Mesenchymal stem cell (in vitro differentiated cells and primary cell): ENCODE measurements around the gene ZFHX3.
A peak's percentile ranks its signal among the peaks of the same experiment; 100 is the strongest.

ENCODE experiments used
- DNase-seq: peaks from one replicate; pipeline ENCODE4 v3.0.0-alpha.2; 2013
- H2AFZ ChIP-seq: one replicate; pipeline ENCODE4 v1.6.1; 2013; ENCODE audit warnings: low read depth, mild to moderate bottlenecking, control low read depth, inconsistent platforms, low read length, moderate library complexity
- H2AK5ac ChIP-seq: 2 replicates; pipeline ENCODE4 v1.6.1; 2013; ENCODE audit warnings: low read length, moderate library complexity, mild to moderate bottlenecking, inconsistent platforms; ENCODE audit not compliant: severe bottlenecking
- H2BK120ac ChIP-seq: one replicate; pipeline ENCODE4 v1.6.1; 2013; ENCODE audit warnings: low read depth, mild to moderate bottlenecking, inconsistent platforms, low read length, moderate library complexity
- H2BK12ac ChIP-seq, 2 experiments: one replicate each; pipeline ENCODE4 v1.6.1; 2013; ENCODE audit warnings: inconsistent platforms in 2 of 2, low read length in 2 of 2, mild to moderate bottlenecking in 2 of 2, moderate library complexity in 2 of 2, control low read depth in 1 of 2
- H2BK15ac ChIP-seq: one replicate; pipeline ENCODE4 v1.6.1; 2013; ENCODE audit warnings: mild to moderate bottlenecking, low read depth, inconsistent platforms; ENCODE audit not compliant: poor library complexity, severe bottlenecking
- H2BK5ac ChIP-seq: 2 replicates; pipeline ENCODE4 v1.6.1; 2013; ENCODE audit warnings: low read depth, mild to moderate bottlenecking, low read length, control low read depth, inconsistent platforms; ENCODE audit not compliant: poor library complexity, severe bottlenecking
- H3K14ac ChIP-seq, 2 experiments: one replicate each; pipeline ENCODE4 v1.6.1; 2013; ENCODE audit warnings: inconsistent platforms in 2 of 2, low read length in 2 of 2, control low read depth in 1 of 2, mild to moderate bottlenecking in 1 of 2, moderate library complexity in 1 of 2
- H3K18ac ChIP-seq, 2 experiments: one replicate each; pipeline ENCODE4 v1.6.1; 2013; ENCODE audit warnings: inconsistent platforms in 2 of 2, low read length in 2 of 2, control low read depth in 1 of 2, low read depth in 1 of 2, mild to moderate bottlenecking in 1 of 2
- H3K23ac ChIP-seq, 2 experiments: one replicate each; pipeline ENCODE4 v1.6.1; 2013; ENCODE audit warnings: inconsistent platforms in 2 of 2, low read length in 2 of 2, mild to moderate bottlenecking in 2 of 2, moderate library complexity in 2 of 2, control low read depth in 1 of 2
- H3K27ac ChIP-seq: 2 replicates; pipeline ENCODE4 v1.5.1; 2013; ENCODE audit warnings: mild to moderate bottlenecking, moderate library complexity, low read length, control low read depth, inconsistent platforms; ENCODE audit not compliant: poor library complexity, severe bottlenecking
- H3K27me3 ChIP-seq, 2 experiments: 2 replicates each; pipeline versions ENCODE4 v1.6.1 to v1.7.0; 2013; ENCODE audit warnings: low read length in 2 of 2, mild to moderate bottlenecking in 2 of 2, moderate library complexity in 2 of 2, control low read depth in 1 of 2, inconsistent platforms in 1 of 2; ENCODE audit not compliant: control insufficient read depth in 1 of 2, insufficient read depth in 1 of 2
- H3K36me3 ChIP-seq, 2 experiments: 2 replicates each; pipeline versions ENCODE4 v1.6.1 to v1.7.0; 2013; ENCODE audit warnings: low read length in 2 of 2, control low read depth in 1 of 2, inconsistent platforms in 1 of 2, low read depth in 1 of 2, mild to moderate bottlenecking in 1 of 2; ENCODE audit not compliant: insufficient read depth in 2 of 2, control insufficient read depth in 1 of 2
- H3K4ac ChIP-seq, 2 experiments: one replicate each; pipeline ENCODE4 v1.6.1; 2013; ENCODE audit warnings: inconsistent platforms in 2 of 2, low read length in 2 of 2, mild to moderate bottlenecking in 2 of 2, moderate library complexity in 2 of 2, control low read depth in 1 of 2, low read depth in 1 of 2
- H3K4me1 ChIP-seq: 2 replicates; pipeline ENCODE4 v1.6.1; 2013; ENCODE audit warnings: low read depth, low read length, control low read depth; ENCODE audit not compliant: control insufficient read depth, insufficient read depth
- H3K4me2 ChIP-seq: 2 replicates; pipeline ENCODE4 v1.6.1; 2013; ENCODE audit warnings: low read length, mild to moderate bottlenecking, inconsistent platforms; ENCODE audit not compliant: poor library complexity, severe bottlenecking
- H3K4me3 ChIP-seq, 2 experiments: 2 replicates each; pipeline versions ENCODE4 v1.5.1 to v1.7.0; 2013; ENCODE audit warnings: low read length in 2 of 2, mild to moderate bottlenecking in 2 of 2, control low read depth in 1 of 2, low read depth in 1 of 2; ENCODE audit not compliant: insufficient read depth in 1 of 2
- H3K79me1 ChIP-seq: replicated peaks from 2 replicates; pipeline ENCODE4 v1.6.1; 2013; ENCODE audit warnings: mild to moderate bottlenecking, control low read depth, low read length, inconsistent platforms; ENCODE audit not compliant: poor library complexity, severe bottlenecking
- H3K9ac ChIP-seq: 2 replicates; pipeline ENCODE4 v1.7.0; 2013; ENCODE audit warnings: mild to moderate bottlenecking, low read length, moderate library complexity
- H3K9me3 ChIP-seq: 2 replicates; pipeline ENCODE4 v1.7.0; 2013; ENCODE audit warnings: mild to moderate bottlenecking, low read length; ENCODE audit not compliant: control insufficient read depth
- H4K8ac ChIP-seq: one replicate; pipeline ENCODE4 v1.6.1; 2013; ENCODE audit warnings: inconsistent platforms, mild to moderate bottlenecking, low read length, moderate library complexity
- H4K91ac ChIP-seq: one replicate; pipeline ENCODE4 v1.6.1; 2013; ENCODE audit warnings: mild to moderate bottlenecking, low read length, inconsistent platforms
- WGBS: methylation state at CpG from one replicate; pipeline ENCODE4 v1.1.7; 2013; ENCODE audit warnings: mixed read lengths; 5-methylcytosine and 5-hydroxymethylcytosine counted together

ZFHX3 gene

GRCh38 chr16:73062743-73063733 is 15.1 kb upstream of the ZFHX3 start:
- WGBS = 3% methylated on average over 52 of the region's 55 CpGs
- H3K14ac ChIP-seq = no peak overlapping the region

GRCh38 chr16:73062001-73062616 is 14.2 kb upstream of the ZFHX3 start:
- Histone ChIP-seq H3K27ac (no peak overlapping the region), H3K36me3 (no peaks in the 10 kb centered on the region), H3K4me3 (no peak overlapping the region), H3K14ac (no peak overlapping the region), H2BK5ac (no peak overlapping the region), H3K23ac (no peak overlapping the region), H2AFZ (no peak overlapping the region), H3K4ac (no peak overlapping the region), H2BK12ac (no peak overlapping the region), H3K18ac (peak overlapping the region in 1 of 2 experiments; percentile 24), H3K27me3 (peaks cover 0 to 60% of the 10 kb centered on the region in 2 experiments), H3K9ac (no peak overlapping the region), H3K9me3 (no peaks in the 10 kb centered on the region), H3K4me2 (no peak overlapping the region), H2BK15ac (no peak overlapping the region), H3K4me1 (peaks cover 33% of the 10 kb centered on the region), H3K79me1 (no peaks in the 10 kb centered on the region), H2BK120ac (no peak overlapping the region), H4K91ac (no peak overlapping the region), H2AK5ac (no peak overlapping the region), H4K8ac (no peak overlapping the region)
- DNase-seq = no peak
- 57% methylated on average over 1 of the region's 3 CpGs for WGBS

More at GRCh38 chr16:73062743-73063733, 15.1 kb upstream of the ZFHX3 start:
- peak overlapping the region; percentile 47 to 72 for H3K18ac ChIP-seq
- no peaks in the 10 kb centered on the region for H3K36me3 ChIP-seq
- H2BK120ac ChIP-seq = peak overlapping the region; percentile 44
- peak overlapping the region in 1 of 2 experiments; percentile 24 for H3K4me3 ChIP-seq
- H2AK5ac ChIP-seq = no peak overlapping the region
- peak overlapping the region; percentile 26 for H2BK15ac ChIP-seq
- H3K27me3 ChIP-seq = peaks cover 0 to 63% of the 10 kb centered on the region in 2 experiments
- H3K4me2 ChIP-seq = peak overlapping the region; percentile 78
- peak overlapping the region; percentile 45 for H4K8ac ChIP-seq
- no peak overlapping the region for H2BK5ac ChIP-seq
- H3K9ac ChIP-seq = no peak overlapping the region
- no peaks in the 10 kb centered on the region for H3K9me3 ChIP-seq
- H3K79me1 ChIP-seq = no peaks in the 10 kb centered on the region
- peaks cover 38% of the 10 kb centered on the region for H3K4me1 ChIP-seq
- DNase-seq = no peak
- no peak overlapping the region for H3K27ac ChIP-seq
- H2BK12ac ChIP-seq = peak overlapping the region; percentile 45 to 88
- no peak overlapping the region for H4K91ac ChIP-seq
- H3K4ac ChIP-seq = peak overlapping the region in 1 of 2 experiments; percentile 73
- peak overlapping the region; percentile 18 for H2AFZ ChIP-seq
- no peak overlapping the region for H3K23ac ChIP-seq

- Histone ChIP-seq H3K14ac (no peak overlapping the region), H2BK120ac (no peak overlapping the region), H4K91ac (no peak overlapping the region), H3K4ac (no peak overlapping the region), H2AK5ac (no peak overlapping the region), H3K23ac (no peak overlapping the region), H2BK15ac (no peak overlapping the region), H3K4me1 (peaks cover 26% of the 10 kb centered on the region), H2AFZ (no peak overlapping the region), H2BK5ac (no peak overlapping the region), H3K4me3 (peak overlapping the region in 1 of 2 experiments; percentile 86), H3K27ac (no peak overlapping the region), H3K9ac (peak overlapping the region; percentile 91), H3K9me3 (no peaks in the 10 kb centered on the region), H3K27me3 (peaks cover 0 to 49% of the 10 kb centered on the region in 2 experiments), H2BK12ac (no peak overlapping the region), H4K8ac (no peak overlapping the region), H3K4me2 (no peak overlapping the region), H3K18ac (no peak overlapping the region), H3K79me1 (no peaks in the 10 kb centered on the region), H3K36me3 (no peaks in the 10 kb centered on the region)
- WGBS = 35% methylated on average over 2 of the region's 4 CpGs
- peak; percentile 8 for DNase-seq
These were observed 13.1 kb upstream of the ZFHX3 start for GRCh38 chr16:73060892-73061490.
